Tibial nerve (tissue), 4 donors: Measurements from ENCODE around the gene CCNY.
"Not testable (repeated sequence)": the region's sequence is repeated elsewhere in the genome, so short reads cannot be mapped to it uniquely, and the experiment has no call there.

Experiments used
- EP300 ChIP-seq, 2 donors: sonication (generic); formaldehyde crosslinking; IDR thresholded peaks; one replicate each; pipeline ENCODE4 v1.6.1; 2017; ENCODE audit warnings: antibody characterized with exemption in 2 of 2, mild to moderate bottlenecking in 1 of 2
- TF ChIP-seq, protein P1 (sequence below), 5 experiments: fragments of 200-600 bp in 3 of 5; fragments of 450-650 bp in 2 of 5; sonication (generic) in 3 of 5; IDR thresholded peaks; one replicate each; pipeline ENCODE4 v1.5.1; 2016 to 2019; ENCODE audit warnings: antibody characterized with exemption in 5 of 5, mild to moderate bottlenecking in 3 of 5, moderate library complexity in 2 of 5

DNA sequence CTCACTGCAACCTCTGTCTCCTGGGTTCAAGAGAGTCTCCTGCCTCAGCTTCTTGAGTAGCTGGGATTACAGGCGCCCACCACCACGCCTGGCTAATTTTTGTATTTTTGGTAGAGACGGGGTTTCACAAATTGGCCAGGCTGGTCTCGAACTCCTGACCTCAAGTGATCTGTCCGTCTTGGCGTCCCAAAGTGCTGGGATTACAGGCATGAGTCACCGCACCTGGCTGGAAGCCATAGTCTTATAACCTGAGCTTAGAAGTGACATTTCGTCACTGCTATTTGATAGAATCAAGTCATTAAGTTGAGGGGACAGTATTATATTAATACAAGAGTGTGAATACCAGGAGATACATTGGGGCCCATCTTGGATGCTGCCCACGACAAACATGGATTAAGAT, 17.9 kb downstream of the CCNY start:
- TF ChIP-seq, protein P1, sequence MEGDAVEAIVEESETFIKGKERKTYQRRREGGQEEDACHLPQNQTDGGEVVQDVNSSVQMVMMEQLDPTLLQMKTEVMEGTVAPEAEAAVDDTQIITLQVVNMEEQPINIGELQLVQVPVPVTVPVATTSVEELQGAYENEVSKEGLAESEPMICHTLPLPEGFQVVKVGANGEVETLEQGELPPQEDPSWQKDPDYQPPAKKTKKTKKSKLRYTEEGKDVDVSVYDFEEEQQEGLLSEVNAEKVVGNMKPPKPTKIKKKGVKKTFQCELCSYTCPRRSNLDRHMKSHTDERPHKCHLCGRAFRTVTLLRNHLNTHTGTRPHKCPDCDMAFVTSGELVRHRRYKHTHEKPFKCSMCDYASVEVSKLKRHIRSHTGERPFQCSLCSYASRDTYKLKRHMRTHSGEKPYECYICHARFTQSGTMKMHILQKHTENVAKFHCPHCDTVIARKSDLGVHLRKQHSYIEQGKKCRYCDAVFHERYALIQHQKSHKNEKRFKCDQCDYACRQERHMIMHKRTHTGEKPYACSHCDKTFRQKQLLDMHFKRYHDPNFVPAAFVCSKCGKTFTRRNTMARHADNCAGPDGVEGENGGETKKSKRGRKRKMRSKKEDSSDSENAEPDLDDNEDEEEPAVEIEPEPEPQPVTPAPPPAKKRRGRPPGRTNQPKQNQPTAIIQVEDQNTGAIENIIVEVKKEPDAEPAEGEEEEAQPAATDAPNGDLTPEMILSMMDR (IDR thresholded peaks at IDR 0.05), result not testable (repeated sequence)
- TF ChIP-seq EP300 (IDR thresholded peaks at IDR 0.05), result not testable (repeated sequence)
